Stomach (tissue), 9 donors: ENCODE measurements around the gene SPOP. TPM values are rescaled to one million over a fixed set of nuclear protein-coding genes. Genes with fewer than 3 reads are reported as not detected.

Experiments used
- DNase-seq, 2 donors: peaks; one replicate each; pipeline versions ENCODE4 v3.0.0 to v3.0.0-alpha.2; 2013 to 2019
- H3K27ac ChIP-seq, 5 donors: fragments of 200-600 bp in 4 of 5; sonication (generic) in 4 of 5; one replicate each; pipeline ENCODE4 v1.5.1; 2013 to 2019; ENCODE audit warnings: mild to moderate bottlenecking in 1 of 5, moderate library complexity in 1 of 5
- H3K27me3 ChIP-seq, 3 donors: fragments of 200-600 bp; sonication (generic); one replicate each; pipeline ENCODE4 v1.5.1; 2017 to 2019; ENCODE audit warnings: mixed run types in 1 of 3
- H3K36me3 ChIP-seq, 4 donors: fragments of 200-600 bp; sonication (generic); 1 replicate in 3 of 4; 2 replicates in 1 of 4; pipeline ENCODE4 v1.5.1; 2016 to 2019
- H3K4me1 ChIP-seq, 4 donors: fragments of 200-600 bp; sonication (generic); one replicate each; pipeline ENCODE4 v1.5.1; 2016 to 2019
- H3K4me3 ChIP-seq, 4 donors: fragments of 200-600 bp; sonication (generic) in 3 of 4; one replicate each; pipeline ENCODE4 v1.5.1; 2016 to 2019; ENCODE audit warnings: mild to moderate bottlenecking in 1 of 4
- H3K9me3 ChIP-seq, 4 donors: fragments of 200-600 bp; sonication (generic); one replicate each; pipeline ENCODE4 v1.5.1; 2016 to 2019
- CTCF ChIP-seq, 7 experiments: fragments of 450-650 bp in 4 of 7; fragments of 200-600 bp in 3 of 7; sonication (generic) in 3 of 7; IDR thresholded peaks; one replicate each; pipeline ENCODE4 v1.5.1; 2016 to 2019; ENCODE audit warnings: antibody characterized with exemption in 7 of 7, control low read depth in 2 of 7, mild to moderate bottlenecking in 1 of 7
- EP300 ChIP-seq: sonication (generic); formaldehyde crosslinking; IDR thresholded peaks from one replicate; pipeline ENCODE4 v1.6.1; 2017; ENCODE audit warnings: antibody characterized with exemption
- POLR2A ChIP-seq, 4 donors: fragments of 450-650 bp; IDR thresholded peaks; one replicate each; pipeline ENCODE4 v1.6.1; 2016; ENCODE audit warnings: antibody characterized with exemption in 4 of 4, control low read depth in 2 of 4, mild to moderate bottlenecking in 1 of 4, moderate library complexity in 1 of 4
- POLR2AphosphoS5 ChIP-seq, 3 donors: sonication (generic); formaldehyde crosslinking; IDR thresholded peaks; one replicate each; pipeline ENCODE4 v1.6.1; 2016; ENCODE audit warnings: antibody characterized with exemption in 3 of 3
- WGBS, 5 donors: extraction: QIAGEN DNeasy Blood & Tissue Kit in 3 of 5; methylation state at CpG; one replicate each; pipeline versions ENCODE4 v1.1.5 to v1.1.7; 2013 to 2018; 5-methylcytosine and 5-hydroxymethylcytosine counted together
- intact Hi-C: fragments of 100-400 bp; cut with DNase I; formaldehyde crosslinking; loops from one replicate; pipeline ENCODE4 v1.15.1; 2023; ENCODE audit warnings: low total_unique reads
- polyA plus RNA-seq, 3 donors: library from polyadenylated mRNA; stranded (reverse); fragments of 200-250 nt; gene quantifications; one replicate each; pipeline ENCODE4 v1.2.3, GENCODE V29; 2013
- total RNA-seq, 5 donors: library from RNA; depleted of rRNA; stranded (reverse); fragments of >200 nt; gene quantifications; one replicate each; pipeline versions ENCODE4 v1.1.0 to v1.2.3, GENCODE V29; 2014 to 2016
- donor health status: healthy with polysubstance abuse.
- donor health status: Bipolar disorder and iron deficiency.
- donor health status: healthy.

The SPOP gene
- total and polyA plus RNA-seq, 8 donors, result 17.5 to 309 (median 41.6) TPM

- no peak overlapping the region for H3K4me3 ChIP-seq
- H3K4me1 ChIP-seq, result peaks cover 19 to 47% (median 35%) of the 10 kb centered on the region in 4 donors
- peak overlapping the region in 1 of 5 donors; percentile 85 for H3K27ac ChIP-seq
- no peaks in the 10 kb centered on the region for H3K36me3 ChIP-seq
- H3K9me3 ChIP-seq, result no peaks in the 10 kb centered on the region
- 84 to 91% (median 89%) methylated on average over 15 to 17 of the region's 17 CpGs for WGBS, 5 donors
- no peak for DNase-seq
- intact Hi-C loops, result loop anchor here (10.0 kb wide), 2 partner anchors 186 to 276 kb away; partner anchors contain the start of gene FAM117A
- TF ChIP-seq CTCF (IDR thresholded peaks at IDR 0.05) (no peak), POLR2AphosphoS5 (IDR thresholded peaks at IDR 0.05) (no peak), POLR2A (IDR thresholded peaks at IDR 0.05) (no peak)
- H3K27me3 ChIP-seq, result peaks cover 0 to 45% (median 16%) of the 10 kb centered on the region in 3 donors
Measured at GRCh38 chr17:49578952-49579500, 98.9 kb downstream of the SPOP start.

- WGBS, 5 donors, result 83 to 93% (median 89%) methylated on average over 3 to 13 of the region's 13 CpGs
- peaks cover 19 to 53% (median 37%) of the 10 kb centered on the region in 4 donors for H3K4me1 ChIP-seq
- no peak overlapping the region for H3K4me3 ChIP-seq
- H3K27me3 ChIP-seq, result peaks cover 0 to 51% (median 16%) of the 10 kb centered on the region in 3 donors
- no peaks in the 10 kb centered on the region for H3K36me3 ChIP-seq
- no peaks in the 10 kb centered on the region for H3K9me3 ChIP-seq
- DNase-seq, result no peak
- TF ChIP-seq POLR2A (IDR thresholded peaks at IDR 0.05), result no peak
- TF ChIP-seq CTCF (IDR thresholded peaks at IDR 0.05), result no peak
- no peak for TF ChIP-seq EP300
- no peak for TF ChIP-seq POLR2AphosphoS5 (IDR thresholded peaks at IDR 0.05)
- intact Hi-C loops, result loop anchor here (10.0 kb wide), 2 partner anchors 186 to 276 kb away; partner anchors contain the start of gene FAM117A
- peak overlapping the region in 1 of 5 donors; percentile 85 for H3K27ac ChIP-seq
Measured at GRCh38 chr17:49578414-49578813, 99.5 kb downstream of the SPOP start.

- Histone ChIP-seq H3K27ac (peak overlapping the region in 3 of 5 donors; percentile 7 to 85 (median 70)), H3K4me1 (peaks cover 19 to 56% (median 37%) of the 10 kb centered on the region in 4 donors), H3K36me3 (no peaks in the 10 kb centered on the region), H3K9me3 (no peaks in the 10 kb centered on the region), H3K27me3 (peaks cover 0 to 55% (median 16%) of the 10 kb centered on the region in 3 donors), H3K4me3 (no peak overlapping the region)
- WGBS, 5 donors, result 48 to 69% (median 59%) methylated on average over 3 to 4 of the region's 4 CpGs
- TF ChIP-seq POLR2AphosphoS5 (IDR thresholded peaks at IDR 0.05) (no peak), POLR2A (IDR thresholded peaks at IDR 0.05) (no peak), EP300 (no peak), CTCF (IDR thresholded peaks at IDR 0.05) (no peak)
- intact Hi-C loops, result loop anchor here (10.0 kb wide), 2 partner anchors 187 to 277 kb away; partner anchors contain the start of gene FAM117A
- DNase-seq, result no peak
Measured at GRCh38 chr17:49577963-49578362, 99.9 kb downstream of the SPOP start.

GRCh38 chr17:49577650-49577934, 100.3 kb downstream of the SPOP start:
- H3K27me3 ChIP-seq, result peaks cover 0 to 58% (median 16%) of the 10 kb centered on the region in 3 donors
- intact Hi-C loops, result loop anchor here (10.0 kb wide), 2 partner anchors 187 to 277 kb away; partner anchors contain the start of gene FAM117A
- no peaks in the 10 kb centered on the region for H3K36me3 ChIP-seq
- WGBS, 5 donors, result 27 to 53% (median 38%) methylated on average over 3 of the region's 3 CpGs
- peak overlapping the region in 4 of 5 donors; percentile 61 to 85 (median 74) for H3K27ac ChIP-seq
- H3K4me3 ChIP-seq, result peak overlapping the region; percentile 57 to 83 (median 74)
- DNase-seq, result no peak
- H3K9me3 ChIP-seq, result no peaks in the 10 kb centered on the region
- TF ChIP-seq EP300 (no peak), CTCF (IDR thresholded peaks at IDR 0.05) (no peak), POLR2AphosphoS5 (IDR thresholded peaks at IDR 0.05) (no peak), POLR2A (IDR thresholded peaks at IDR 0.05) (no peak)
- peaks cover 19 to 56% (median 37%) of the 10 kb centered on the region in 4 donors for H3K4me1 ChIP-seq
